ENCODE measurements around the gene NDFIP1. TPM values are rescaled to one million over a fixed set of nuclear protein-coding genes. Genes with fewer than 3 reads are reported as not detected.

NDFIP1 gene
- total RNA-seq, 2 experiments from 2014 or later: 185 to 192 TPM

- Mint-ChIP-seq H3K36me3 (ENCODE audit: low read depth) (no peaks in the 10 kb centered on the region), H3K4me3 (no peak overlapping the region), H3K4me1 (ENCODE audit: low read depth) (no peaks in the 10 kb centered on the region), H3K27me3 (no peaks in the 10 kb centered on the region), H3K27ac (no peak overlapping the region), H3K9me3 (no peaks in the 10 kb centered on the region)
- H3K36me3 ChIP-seq (ENCODE audit: insufficient read depth, low read length): no peaks in the 10 kb centered on the region
- no peak overlapping the region for H3K4me3 ChIP-seq (ENCODE audit: low read length)
- ChIA-PET POLR2A (no interaction called here), CTCF (no interaction called here)
- TF ChIP-seq CTCF (IDR thresholded peaks at IDR 0.05): no peak
- DNase-seq (no peak), ATAC-seq (ENCODE audit: poor library complexity) (no peak)
- intact Hi-C loops (cut with DNase I, micrococcal nuclease): no loop called here
- H3K9me3 ChIP-seq (ENCODE audit: control insufficient read depth in 1 of 2, insufficient read depth in 1 of 2, low read length in 2 of 2): no peaks in the 10 kb centered on the region
- H3K4me1 ChIP-seq (ENCODE audit: insufficient read depth, low read length): no peaks in the 10 kb centered on the region
- H3K27me3 ChIP-seq (ENCODE audit: control insufficient read depth in 1 of 2, insufficient read depth in 2 of 2, low read length in 2 of 2): no peaks in the 10 kb centered on the region
- no peak overlapping the region for H3K27ac ChIP-seq (ENCODE audit: low read depth in 1 of 2, low read length in 2 of 2)
Observed at GRCh38 chr5:142176255-142176654, 67.7 kb downstream of the NDFIP1 start.

GRCh38 chr5:142178651-142179050 lies 70.1 kb downstream of the NDFIP1 start:
- Mint-ChIP-seq H3K27ac (no peak overlapping the region), H3K4me1 (ENCODE audit: low read depth) (no peaks in the 10 kb centered on the region), H3K9me3 (no peaks in the 10 kb centered on the region), H3K36me3 (ENCODE audit: low read depth) (no peaks in the 10 kb centered on the region), H3K4me3 (no peak overlapping the region), H3K27me3 (no peaks in the 10 kb centered on the region)
- H3K4me1 ChIP-seq (ENCODE audit: insufficient read depth, low read length): no peaks in the 10 kb centered on the region
- CTCF ChIA-PET: no interaction called here
- H3K27ac ChIP-seq (ENCODE audit: low read depth in 1 of 2, low read length in 2 of 2): no peak overlapping the region
- H3K9me3 ChIP-seq (ENCODE audit: control insufficient read depth in 1 of 2, insufficient read depth in 1 of 2, low read length in 2 of 2): no peaks in the 10 kb centered on the region
- intact Hi-C loops (cut with DNase I, micrococcal nuclease): no loop called here
- H3K27me3 ChIP-seq (ENCODE audit: control insufficient read depth in 1 of 2, insufficient read depth in 2 of 2, low read length in 2 of 2): no peaks in the 10 kb centered on the region
- DNase-seq (no peak), ATAC-seq (ENCODE audit: poor library complexity) (no peak)
- no peaks in the 10 kb centered on the region for H3K36me3 ChIP-seq (ENCODE audit: insufficient read depth, low read length)
- TF ChIP-seq CTCF (IDR thresholded peaks at IDR 0.05): no peak
- POLR2A ChIA-PET: no interaction called here
- no peak overlapping the region for H3K4me3 ChIP-seq (ENCODE audit: low read length)

GRCh38 chr5:142179776-142180387 lies 71.3 kb downstream of the NDFIP1 start:
- POLR2A ChIA-PET: no interaction called here
- intact Hi-C loops (cut with DNase I, micrococcal nuclease): no loop called here
- H3K9me3 Mint-ChIP-seq: no peaks in the 10 kb centered on the region

More at GRCh38 chr5:142179776-142180387, 71.3 kb downstream of the NDFIP1 start:
- no peak for TF ChIP-seq CTCF (IDR thresholded peaks at IDR 0.05)
- CTCF ChIA-PET: no interaction called here
- DNase-seq (no peak), ATAC-seq (ENCODE audit: poor library complexity) (no peak)
- no peak overlapping the region for H3K27ac Mint-ChIP-seq
- H3K27ac ChIP-seq (ENCODE audit: low read depth in 1 of 2, low read length in 2 of 2): no peak overlapping the region
- no peaks in the 10 kb centered on the region for H3K36me3 Mint-ChIP-seq (ENCODE audit: low read depth)
- H3K27me3 Mint-ChIP-seq: no peaks in the 10 kb centered on the region
- no peaks in the 10 kb centered on the region for H3K27me3 ChIP-seq (ENCODE audit: control insufficient read depth in 1 of 2, insufficient read depth in 2 of 2, low read length in 2 of 2)
- no peak overlapping the region for H3K4me3 ChIP-seq (ENCODE audit: low read length)
- no peak overlapping the region for H3K4me3 Mint-ChIP-seq
- H3K4me1 ChIP-seq (ENCODE audit: insufficient read depth, low read length): no peaks in the 10 kb centered on the region
- no peaks in the 10 kb centered on the region for H3K9me3 ChIP-seq (ENCODE audit: control insufficient read depth in 1 of 2, insufficient read depth in 1 of 2, low read length in 2 of 2)
- no peaks in the 10 kb centered on the region for H3K4me1 Mint-ChIP-seq (ENCODE audit: low read depth)
- no peaks in the 10 kb centered on the region for H3K36me3 ChIP-seq (ENCODE audit: insufficient read depth, low read length)
